Activated CD8-positive, alpha-beta memory T cell treated with anti-CD3 and anti-CD28 coated beads, Interleukin-2, amount 10 ng/mL, durations not matched to agents 7 days and 5 days (primary cell): ENCODE data around the gene CCNL1. TPM values are rescaled to one million over a fixed set of nuclear protein-coding genes. Genes with fewer than 3 reads are reported as not detected.
A peak's percentile ranks its signal among the peaks of the same experiment; 100 is the strongest.

Source experiments
- ATAC-seq: fragments of 150-1000 bp; cut with Tn5 transposase; one replicate; pipeline ENCODE4 v1.10.0; 2021; ENCODE audit warnings: moderate library complexity
- CTCF ChIA-PET: fragments of 350-600 bp; sonication (Branson Sonifier 250); formaldehyde crosslinking; loops from one replicate; lab custom pipeline; 2021; ENCODE audit warnings: antibody characterized with exemption; lab: Charles Lee
- DNase-seq: peaks from one replicate; pipeline ENCODE4 v3.0.0-alpha.2; 2020
- H3K27ac Mint-ChIP-seq: one replicate; pipeline ENCODE4 v1.8.0; 2021; ENCODE audit warnings: mild to moderate bottlenecking, mixed read lengths
- H3K27me3 Mint-ChIP-seq: one replicate; pipeline ENCODE4 v1.8.0; 2021; ENCODE audit warnings: mixed read lengths
- H3K36me3 Mint-ChIP-seq: one replicate; pipeline ENCODE4 v1.8.0; 2021; ENCODE audit warnings: mild to moderate bottlenecking, mixed read lengths
- H3K4me1 Mint-ChIP-seq: one replicate; pipeline ENCODE4 v1.8.0; 2021; ENCODE audit warnings: mixed read lengths
- H3K4me3 Mint-ChIP-seq: one replicate; pipeline ENCODE4 v1.8.0; 2021; ENCODE audit warnings: mild to moderate bottlenecking, moderate library complexity, mixed read lengths
- H3K9me3 Mint-ChIP-seq: one replicate; pipeline ENCODE4 v1.8.0; 2022; ENCODE audit warnings: low read depth, mixed read lengths
- total RNA-seq, 2 experiments: library from RNA; stranded (reverse); gene quantifications; one replicate each; pipeline ENCODE4 v1.2.3, GENCODE V29; 2021

CCNL1 gene
- total RNA-seq, 2 experiments from 2014 or later: 166 to 254 TPM

- Mint-ChIP-seq H3K27ac (peak overlapping the region; percentile 93), H3K36me3 (peaks cover 11% of the 10 kb centered on the region), H3K27me3 (no peaks in the 10 kb centered on the region), H3K9me3 (no peaks in the 10 kb centered on the region), H3K4me3 (no peak overlapping the region), H3K4me1 (peaks cover 89% of the 10 kb centered on the region)
- DNase-seq: no peak
- no peak for ATAC-seq
- CTCF ChIA-PET: interaction anchor here (1.3 to 19.3 kb wide), 3 partner anchors 16 to 459 kb away, joined by 4 to 332 read pairs (median 8); partner anchors contain the start of gene TIPARP
Observed at GRCh38 chr3:157133434-157134320, 26.3 kb downstream of the CCNL1 start.

GRCh38 chr3:157132936-157133335 is 27.0 kb downstream of the CCNL1 start:
- peak overlapping the region; percentile 57 for H3K27ac Mint-ChIP-seq

GRCh38 chr3:157132341-157132740 is 27.6 kb downstream of the CCNL1 start:
- CTCF ChIA-PET: interaction anchor here (1.4 to 19.3 kb wide), 4 partner anchors 29 to 608 kb away, joined by 4 to 332 read pairs (median 8); no protein-coding TSS in a partner anchor
- no peak overlapping the region for H3K4me3 Mint-ChIP-seq
- peaks cover 95% of the 10 kb centered on the region for H3K4me1 Mint-ChIP-seq
- H3K9me3 Mint-ChIP-seq: no peaks in the 10 kb centered on the region
- peak overlapping the region; percentile 93 for H3K27ac Mint-ChIP-seq
- DNase-seq (no peak), ATAC-seq (no peak)
- H3K27me3 Mint-ChIP-seq: no peaks in the 10 kb centered on the region
- H3K36me3 Mint-ChIP-seq: peaks cover 4% of the 10 kb centered on the region

More at GRCh38 chr3:157132936-157133335, 27.0 kb downstream of the CCNL1 start:
- H3K4me1 Mint-ChIP-seq: peaks cover 94% of the 10 kb centered on the region
- peaks cover 6% of the 10 kb centered on the region for H3K36me3 Mint-ChIP-seq
- H3K9me3 Mint-ChIP-seq: no peaks in the 10 kb centered on the region
- no peaks in the 10 kb centered on the region for H3K27me3 Mint-ChIP-seq
- CTCF ChIA-PET: interaction anchor here (1.8 to 19.3 kb wide), 3 partner anchors 46 to 608 kb away, joined by 8 to 332 read pairs (median 8); partner anchors contain the start of gene TIPARP
- DNase-seq (no peak), ATAC-seq (no peak)
- H3K4me3 Mint-ChIP-seq: no peak overlapping the region

- no peak for ATAC-seq
- peaks cover 92% of the 10 kb centered on the region for H3K4me1 Mint-ChIP-seq
- H3K4me3 Mint-ChIP-seq: no peak overlapping the region
- CTCF ChIA-PET: interaction anchor here (1.1 to 19.3 kb wide), 8 partner anchors 12 to 607 kb away, joined by 3 to 332 read pairs (median 4); no protein-coding TSS in a partner anchor
- H3K27me3 Mint-ChIP-seq: no peaks in the 10 kb centered on the region
- no peak for DNase-seq
- H3K27ac Mint-ChIP-seq: peak overlapping the region; percentile 93
- no peaks in the 10 kb centered on the region for H3K9me3 Mint-ChIP-seq
- H3K36me3 Mint-ChIP-seq: peaks cover 4% of the 10 kb centered on the region
Observed at GRCh38 chr3:157131861-157132260, 28.1 kb downstream of the CCNL1 start.

GRCh38 chr3:157130467-157131251 is 29.3 kb downstream of the CCNL1 start:
- H3K9me3 Mint-ChIP-seq: no peaks in the 10 kb centered on the region
- H3K4me1 Mint-ChIP-seq: peaks cover 83% of the 10 kb centered on the region
- DNase-seq (peak; percentile 86), ATAC-seq (peak; percentile 32)
- peak overlapping the region; percentile 96 for H3K27ac Mint-ChIP-seq
- no peaks in the 10 kb centered on the region for H3K27me3 Mint-ChIP-seq
- peaks cover 4% of the 10 kb centered on the region for H3K36me3 Mint-ChIP-seq
- H3K4me3 Mint-ChIP-seq: peak overlapping the region; percentile 59
- CTCF ChIA-PET: interaction anchor here (0.6 to 19.3 kb wide), 13 partner anchors 9 to 606 kb away, joined by 3 to 332 read pairs (median 4); partner anchors contain the start of genes CCNL1 and SSR3

- Mint-ChIP-seq H3K4me1 (peaks cover 78% of the 10 kb centered on the region), H3K9me3 (no peaks in the 10 kb centered on the region), H3K4me3 (peak overlapping the region; percentile 59), H3K27me3 (no peaks in the 10 kb centered on the region), H3K27ac (peak overlapping the region; percentile 96), H3K36me3 (peaks cover 2% of the 10 kb centered on the region)
- CTCF ChIA-PET: interaction anchor here (1.0 to 19.3 kb wide), 6 partner anchors 8 to 576 kb away, joined by 3 to 332 read pairs (median 8); partner anchors contain the start of genes CCNL1 and SSR3
- DNase-seq: no peak
- ATAC-seq: peak; percentile 16
Observed at GRCh38 chr3:157129803-157130466, 30.0 kb downstream of the CCNL1 start.

- peak; percentile 50 for ATAC-seq
- Mint-ChIP-seq H3K27ac (peak overlapping the region; percentile 96), H3K27me3 (no peaks in the 10 kb centered on the region), H3K4me1 (peaks cover 72% of the 10 kb centered on the region), H3K4me3 (peak overlapping the region; percentile 59), H3K36me3 (peaks cover 2% of the 10 kb centered on the region), H3K9me3 (no peaks in the 10 kb centered on the region)
- CTCF ChIA-PET: interaction anchor here (0.7 to 19.3 kb wide), 7 partner anchors 7 to 575 kb away, joined by 3 to 332 read pairs (median 11); partner anchors contain the start of gene SSR3
- peak; percentile 81 for DNase-seq
Observed at GRCh38 chr3:157128771-157129681, 30.9 kb downstream of the CCNL1 start.

- no peaks in the 10 kb centered on the region for H3K36me3 Mint-ChIP-seq
- H3K4me1 Mint-ChIP-seq: peaks cover 64% of the 10 kb centered on the region
- H3K27ac Mint-ChIP-seq: peak overlapping the region; percentile 96
- H3K9me3 Mint-ChIP-seq: no peaks in the 10 kb centered on the region
- peak; percentile 35 for ATAC-seq
- CTCF ChIA-PET: interaction anchor here (0.7 to 19.3 kb wide), 8 partner anchors 9 to 616 kb away, joined by 3 to 332 read pairs (median 4); no protein-coding TSS in a partner anchor
- H3K4me3 Mint-ChIP-seq: peak overlapping the region; percentile 9
- DNase-seq: peak; percentile 66
- H3K27me3 Mint-ChIP-seq: no peaks in the 10 kb centered on the region
Observed at GRCh38 chr3:157127831-157128767, 31.8 kb downstream of the CCNL1 start.

GRCh38 chr3:157127268-157127667 is 32.7 kb downstream of the CCNL1 start:
- DNase-seq (no peak), ATAC-seq (no peak)
- Mint-ChIP-seq H3K27me3 (no peaks in the 10 kb centered on the region), H3K27ac (no peak overlapping the region), H3K9me3 (no peaks in the 10 kb centered on the region), H3K4me3 (no peak overlapping the region), H3K4me1 (peaks cover 56% of the 10 kb centered on the region), H3K36me3 (no peaks in the 10 kb centered on the region)
- CTCF ChIA-PET: interaction anchor here (0.7 to 19.3 kb wide), 7 partner anchors 10 to 615 kb away, joined by 3 to 332 read pairs (median 4); no protein-coding TSS in a partner anchor

- Mint-ChIP-seq H3K4me1 (peaks cover 47% of the 10 kb centered on the region), H3K27ac (no peak overlapping the region), H3K4me3 (no peak overlapping the region), H3K36me3 (peaks cover under 1% of the 10 kb centered on the region), H3K9me3 (no peaks in the 10 kb centered on the region), H3K27me3 (no peaks in the 10 kb centered on the region)
- CTCF ChIA-PET: interaction anchor here (1.0 to 19.3 kb wide), 5 partner anchors 11 to 614 kb away, joined by 3 to 332 read pairs (median 4); no protein-coding TSS in a partner anchor
- ATAC-seq (no peak), DNase-seq (no peak)
Observed at GRCh38 chr3:157126365-157126764, 33.6 kb downstream of the CCNL1 start.
